TTC549 (cell line): ENCODE data around the gene GRM2.

Experiments used
- FAIRE-seq: peaks from 2 replicates; lab custom pipeline; 2012; peaks lifted over from hg19 to GRCh38; lab: Jason Lieb, UNC

The GRM2 gene

GRCh38 chr3:51706788-51707731 is at the start of gene GRM2:
Gene GRM2 (plus strand): TSS chr3:51707068. CDS start chr3:51708984, 1,916 bp downstream.
- FAIRE-seq: no peak

GRCh38 chr3:51657234-51657633 is 49.6 kb upstream of the GRM2 start:
- no peak for FAIRE-seq

- no peak for FAIRE-seq
These were observed 46.9 kb upstream of the GRM2 start for GRCh38 chr3:51659942-51660341.

- FAIRE-seq: no peak
These were observed 44.4 kb upstream of the GRM2 start for GRCh38 chr3:51662456-51662855.

- FAIRE-seq: no peak
These were observed 38.1 kb upstream of the GRM2 start for GRCh38 chr3:51668756-51669155.

GRCh38 chr3:51669241-51670052 is 37.4 kb upstream of the GRM2 start:
- FAIRE-seq: no peak

GRCh38 chr3:51670053-51670822 is 36.6 kb upstream of the GRM2 start:
- no peak for FAIRE-seq

GRCh38 chr3:51670823-51671733 is 35.8 kb upstream of the GRM2 start, which contains the start of gene TEX264:
Gene TEX264 (plus strand): TSS chr3:51671252. CDS start chr3:51674305, 3,053 bp downstream.
- no peak for FAIRE-seq

GRCh38 chr3:51671734-51672475 is 35.0 kb upstream of the GRM2 start:
- no peak for FAIRE-seq

- no peak for FAIRE-seq
These were observed 33.6 kb upstream of the GRM2 start for GRCh38 chr3:51673181-51673801.

GRCh38 chr3:51673802-51674654 is 32.8 kb upstream of the GRM2 start:
- no peak for FAIRE-seq

GRCh38 chr3:51675201-51675611 is 31.7 kb upstream of the GRM2 start:
- FAIRE-seq: no peak

GRCh38 chr3:51676102-51676640 is 30.7 kb upstream of the GRM2 start:
- FAIRE-seq: no peak

- no peak for FAIRE-seq
These were observed 29.5 kb upstream of the GRM2 start for GRCh38 chr3:51677358-51677757.

- no peak for FAIRE-seq
These were observed 28.7 kb upstream of the GRM2 start for GRCh38 chr3:51678186-51678585.

GRCh38 chr3:51678641-51679040 is 28.2 kb upstream of the GRM2 start:
- no peak for FAIRE-seq

- no peak for FAIRE-seq
These were observed 27.6 kb upstream of the GRM2 start for GRCh38 chr3:51679318-51679717.

- FAIRE-seq: no peak
These were observed 27.1 kb upstream of the GRM2 start for GRCh38 chr3:51679777-51680176.

- no peak for FAIRE-seq
These were observed 26.7 kb upstream of the GRM2 start for GRCh38 chr3:51680196-51680595.
